Head of caudate nucleus (tissue), 42 donors: ENCODE results near the gene SLC25A10.

Source experiments
- DNase-seq, 42 donors: peaks; one replicate each; pipeline versions ENCODE4 v3.0.0 to v3.0.0-alpha.2; 2020 to 2021; ENCODE audit warnings: mixed read lengths in 7 of 42
- intact Hi-C: fragments of 100-400 bp; cut with DNase I; formaldehyde crosslinking; loops from one replicate; pipeline ENCODE4 v1.15.0; 2022

Gene SLC25A10

DNA sequence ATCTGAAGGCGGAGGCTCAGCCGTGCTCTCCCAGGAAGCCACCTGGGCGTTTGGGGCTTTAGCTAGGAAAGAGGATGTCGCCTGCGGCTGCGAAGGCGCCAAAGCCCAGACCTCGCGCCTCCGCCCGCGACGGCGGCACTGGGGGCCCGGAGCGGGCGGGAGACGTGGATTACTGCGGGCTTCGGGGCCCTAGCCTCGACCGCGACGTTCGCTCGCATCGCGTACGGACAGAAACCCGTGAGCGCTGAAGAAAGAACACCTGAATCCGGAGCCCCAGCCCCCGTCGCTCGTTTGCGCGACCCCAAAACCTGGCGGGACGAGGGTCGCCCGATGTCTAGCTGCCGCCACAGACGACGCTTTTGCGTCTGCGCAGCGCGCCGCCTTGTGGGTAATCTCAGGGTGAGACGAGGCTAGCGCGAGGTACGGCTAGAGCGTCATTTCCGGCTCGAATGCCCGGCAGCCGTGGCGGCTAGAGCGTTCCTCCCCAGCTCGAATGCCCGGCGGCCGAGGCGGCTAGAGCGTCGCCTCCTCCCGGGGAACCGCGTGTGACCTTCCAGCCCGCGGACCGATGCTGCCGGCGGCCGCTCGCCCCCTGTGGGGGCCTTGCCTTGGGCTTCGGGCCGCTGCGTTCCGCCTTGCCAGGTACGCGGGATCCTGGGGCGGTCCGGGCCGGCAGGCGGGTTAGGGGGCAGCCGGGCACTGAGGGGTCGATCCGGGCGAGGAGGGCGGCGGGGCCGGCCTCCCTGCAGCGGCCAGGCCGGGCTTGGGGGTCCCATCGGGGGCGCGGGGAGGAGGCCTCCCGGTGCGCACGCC is 8.9 kb upstream of the SLC25A10 start, which contains the start of gene MRPL12:
Gene MRPL12 (plus strand): TSS at position 434 of the 813 bp plus-strand sequence. CDS start 135 bp downstream, at position 569.
- DNase-seq = peak; percentile 90 to 99 (median 97)
- intact Hi-C loops = loop anchor here (5.0 kb wide), 1 partner anchor 36 kb away; the partner anchor contains the start of genes CCDC137 and OXLD1

DNA sequence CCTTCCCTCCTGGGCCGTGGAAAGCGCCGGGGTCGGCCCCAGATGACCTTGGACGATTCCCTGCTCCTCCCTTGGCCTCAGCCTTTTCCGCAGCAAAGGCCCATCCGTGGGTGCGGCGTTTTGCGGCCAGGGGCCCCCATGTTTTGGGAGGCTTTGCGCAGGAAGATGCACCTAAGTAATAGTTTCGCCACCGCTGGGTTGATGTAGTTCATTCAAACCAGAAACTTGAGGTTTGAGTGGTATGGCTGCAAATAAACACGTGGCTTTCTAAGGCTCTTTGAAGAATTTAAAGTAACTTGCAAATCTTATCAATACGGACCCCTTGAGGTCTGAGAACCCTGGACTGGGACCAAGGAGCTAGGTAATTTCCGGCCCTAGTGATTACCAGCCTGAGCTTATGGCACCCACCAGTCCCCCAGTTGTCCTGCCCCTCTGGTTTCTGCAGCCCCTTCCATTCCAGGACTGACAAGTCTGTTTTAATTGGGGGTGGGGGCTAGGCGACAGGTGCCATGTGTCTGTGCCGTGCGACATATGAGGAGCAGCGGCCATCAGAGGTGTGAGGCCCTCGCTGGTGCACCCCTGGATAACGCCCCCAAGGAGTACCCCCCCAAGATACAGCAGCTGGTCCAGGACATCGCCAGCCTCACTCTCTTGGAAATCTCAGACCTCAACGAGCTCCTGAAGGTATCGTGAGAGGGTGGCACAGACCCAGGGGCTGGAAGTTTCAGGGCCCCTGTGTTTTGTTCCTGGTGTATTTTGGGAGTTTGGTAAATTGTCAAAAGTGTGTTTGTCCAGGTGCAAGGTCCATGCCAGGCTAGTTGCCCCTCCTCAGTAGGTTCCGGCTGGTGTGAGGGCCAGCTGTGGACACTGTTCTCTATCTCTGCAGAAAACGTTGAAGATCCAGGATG is 8.1 kb upstream of the SLC25A10 start:
- no peak for DNase-seq
- intact Hi-C loops = loop anchor here (5.0 kb wide), 1 partner anchor 37 kb away; the partner anchor contains the start of genes CCDC137 and OXLD1

DNA sequence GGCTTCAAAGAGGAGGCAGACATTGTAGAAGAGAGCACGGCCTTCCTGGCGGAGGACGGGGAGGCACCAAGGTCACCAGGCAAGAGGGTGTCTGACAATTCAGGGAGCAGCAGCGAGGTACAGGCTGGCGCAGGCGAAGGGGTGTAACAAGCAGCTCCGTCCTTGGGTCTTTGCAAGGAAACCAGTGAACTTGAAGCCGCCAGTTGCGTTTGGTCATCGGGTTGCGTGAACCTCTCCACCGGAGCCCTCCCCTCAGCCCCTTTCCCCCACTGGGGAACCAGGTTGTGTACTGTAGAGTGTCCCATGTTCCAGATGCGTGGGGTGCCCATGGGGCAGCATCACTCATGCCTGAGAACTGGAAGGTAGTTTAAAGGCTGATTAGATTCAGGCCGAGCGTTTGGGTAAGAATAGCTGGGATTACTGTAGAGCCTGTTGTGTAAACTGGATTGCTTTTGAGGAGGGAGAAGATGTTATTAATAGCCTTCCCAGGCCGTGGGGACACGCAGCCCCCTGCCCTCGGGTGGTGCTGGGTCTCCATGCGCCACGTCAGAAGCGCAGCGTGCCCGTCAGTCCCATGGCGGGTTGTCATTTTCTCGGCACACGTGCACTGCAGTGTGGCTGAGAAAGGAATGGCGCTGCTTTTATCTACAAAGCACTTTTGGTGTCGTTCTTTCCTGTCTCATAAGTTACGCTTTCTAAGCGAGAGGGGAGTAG is 6.4 kb upstream of the SLC25A10 start:
- DNase-seq = no peak
- intact Hi-C loops = no loop called here

DNA sequence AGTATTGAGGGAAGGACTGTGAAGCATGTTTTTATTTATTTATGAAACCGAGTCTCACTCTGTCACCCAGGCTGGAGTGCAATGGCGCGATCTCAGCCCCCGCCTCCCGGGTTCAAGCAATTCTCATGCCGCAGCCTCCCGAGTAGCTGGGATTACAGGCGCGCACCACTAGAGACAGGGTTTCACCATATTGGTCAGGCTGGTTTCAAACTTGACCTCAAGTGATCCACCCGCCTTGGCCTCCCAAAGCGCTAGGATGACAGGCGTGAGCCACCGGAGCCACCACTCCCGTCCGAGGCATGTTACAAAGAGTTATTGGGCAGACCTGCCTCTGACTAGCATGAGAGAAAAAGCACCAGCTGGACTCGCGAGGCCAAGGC is 5.9 kb upstream of the SLC25A10 start:
- DNase-seq = no peak
- intact Hi-C loops = no loop called here

DNA sequence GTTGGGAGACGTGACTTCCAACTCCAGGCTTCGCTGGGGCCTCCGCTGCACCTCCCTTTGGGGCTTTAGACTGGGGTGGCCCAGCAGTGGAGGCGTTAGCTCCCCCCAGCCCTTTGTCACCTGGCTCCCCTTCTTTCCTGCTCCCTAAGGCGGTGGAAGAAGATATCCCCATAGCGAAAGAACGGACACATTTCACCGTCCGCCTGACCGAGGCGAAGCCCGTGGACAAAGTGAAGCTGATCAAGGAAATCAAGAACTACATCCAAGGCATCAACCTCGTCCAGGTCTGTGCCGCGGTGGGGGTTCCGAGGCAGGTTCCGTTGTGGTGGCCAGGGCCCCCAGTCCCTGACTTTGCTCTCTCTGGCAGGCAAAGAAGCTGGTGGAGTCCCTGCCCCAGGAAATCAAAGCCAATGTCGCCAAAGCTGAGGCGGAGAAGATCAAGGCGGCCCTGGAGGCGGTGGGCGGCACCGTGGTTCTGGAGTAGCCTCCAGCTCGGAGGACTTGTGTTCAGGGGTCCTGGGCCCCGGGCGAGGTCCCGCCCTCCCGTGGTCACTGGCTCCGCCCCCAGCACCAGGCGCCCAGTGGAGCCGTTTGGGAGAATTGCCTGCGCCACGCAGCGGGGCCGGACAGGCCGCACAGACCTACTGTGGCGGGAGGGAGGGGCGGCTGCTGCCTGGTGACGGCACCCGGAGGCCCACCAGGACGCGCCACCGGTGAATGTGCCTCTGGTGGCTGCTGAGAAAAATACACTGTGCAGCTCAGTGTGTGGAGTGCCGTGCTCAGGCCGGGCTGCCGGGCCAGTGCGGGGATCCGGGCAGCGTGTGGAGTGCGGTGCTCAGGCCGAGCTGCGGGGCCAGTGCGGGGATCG is 5.1 kb upstream of the SLC25A10 start:
- intact Hi-C loops = no loop called here
- DNase-seq = no peak

DNA sequence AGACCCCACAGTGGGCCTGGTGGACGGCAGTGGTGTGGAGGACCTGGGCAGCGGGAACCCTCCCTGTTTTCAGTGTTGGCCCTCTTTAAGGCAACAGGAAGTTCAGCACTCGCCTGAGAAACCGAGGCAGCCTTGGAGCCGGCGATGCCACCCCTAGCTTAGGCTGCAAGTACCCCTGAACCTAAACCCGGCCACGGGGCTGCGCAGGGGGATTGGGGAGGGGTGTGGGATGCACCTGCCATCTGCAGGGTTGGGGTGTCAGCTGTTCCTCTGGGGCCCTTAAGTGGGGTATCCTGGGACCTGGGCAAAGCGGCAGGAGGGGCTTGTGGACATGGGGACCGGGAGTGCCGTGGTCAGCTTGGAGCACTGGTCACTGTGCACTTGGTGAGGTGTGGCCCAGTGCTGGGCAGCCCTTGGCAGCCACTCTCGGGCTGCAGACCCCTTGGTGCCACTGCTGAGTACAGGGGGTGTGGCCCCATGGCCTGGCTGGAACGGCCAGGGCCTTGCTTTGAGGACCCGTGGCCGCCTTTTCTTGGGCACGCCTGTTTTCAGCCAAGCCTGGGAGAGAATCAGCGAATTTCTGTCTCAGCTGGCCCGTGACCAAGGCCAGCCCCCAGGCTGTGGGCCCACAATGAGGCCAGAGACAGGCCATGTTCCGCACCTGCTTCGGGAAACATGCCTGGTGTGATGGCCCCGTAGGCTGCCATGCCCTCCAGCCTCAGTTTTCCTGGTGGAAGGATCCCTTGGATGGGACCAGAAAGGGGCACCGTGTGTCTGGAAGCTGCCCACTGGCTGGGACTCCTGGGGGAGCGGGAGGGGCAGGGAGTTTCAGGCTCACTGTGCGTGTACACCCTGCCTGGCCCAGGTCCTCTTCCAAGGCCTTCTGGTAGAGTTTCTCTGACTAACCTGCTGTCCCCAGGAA is 4.1 kb upstream of the SLC25A10 start:
- intact Hi-C loops = no loop called here
- DNase-seq = no peak

DNA sequence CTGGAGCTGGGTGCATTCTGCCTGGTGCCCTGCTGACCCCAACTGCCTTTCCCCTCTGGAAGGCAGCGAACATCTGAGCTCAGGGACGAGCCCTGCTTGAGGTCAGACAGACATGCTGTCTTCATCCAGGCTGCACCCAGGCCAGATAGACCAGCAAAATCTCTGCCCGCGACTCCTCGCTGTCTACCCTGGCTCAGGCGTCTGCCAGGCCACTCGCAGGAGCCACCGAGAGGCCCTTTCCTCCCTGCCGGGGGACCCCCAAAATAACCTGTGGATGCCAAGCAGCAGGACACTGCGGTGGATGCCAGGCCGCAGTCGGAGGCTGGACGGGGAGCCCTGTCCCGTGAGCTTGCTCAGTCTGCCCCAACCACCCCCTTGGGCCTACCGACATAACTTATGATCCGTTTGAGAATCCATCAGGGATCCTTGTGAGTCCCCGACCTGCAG is 3.3 kb upstream of the SLC25A10 start:
- intact Hi-C loops = no loop called here
- DNase-seq = no peak

DNA sequence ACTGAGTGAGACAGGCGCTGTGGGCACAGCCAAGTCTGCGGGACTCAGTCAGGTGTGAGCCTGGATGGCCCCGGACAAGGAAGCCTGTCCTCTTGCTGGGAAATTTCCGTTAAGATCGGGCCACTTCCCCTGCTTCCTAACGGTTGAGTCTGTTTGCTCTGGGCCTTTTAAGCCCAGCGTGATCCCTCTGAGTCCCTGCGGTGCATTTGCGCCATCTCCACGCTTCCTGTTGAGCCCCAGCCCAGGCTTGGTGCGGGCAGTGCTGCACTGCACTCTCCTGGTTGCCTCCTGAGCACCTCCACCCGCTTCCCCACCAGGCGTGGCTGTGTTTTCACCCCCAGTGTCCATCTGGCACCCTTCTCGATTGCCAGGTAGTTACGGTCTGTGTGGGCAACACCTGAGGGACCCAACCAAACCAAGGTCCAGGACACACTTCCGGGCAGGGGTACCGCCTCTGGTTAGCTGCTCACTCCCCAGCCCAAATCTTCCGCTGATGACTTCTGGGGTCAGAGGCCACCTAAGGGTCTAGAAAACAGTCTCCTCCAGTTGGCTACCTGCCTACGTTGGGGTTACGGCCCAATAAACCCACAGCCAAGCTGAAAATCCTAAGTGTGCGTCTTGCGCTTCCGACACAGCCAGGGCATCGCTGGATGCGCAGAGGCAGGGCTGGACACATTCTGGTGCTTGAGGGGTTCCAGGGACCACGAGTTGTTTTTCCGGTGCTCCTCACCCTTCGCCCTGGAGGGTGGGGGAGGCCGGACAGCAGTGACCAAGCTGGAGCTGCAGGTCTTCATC is 1.4 kb upstream of the SLC25A10 start:
- peak in 1 of 42 donors; percentile 4 for DNase-seq
- intact Hi-C loops = no loop called here

DNA sequence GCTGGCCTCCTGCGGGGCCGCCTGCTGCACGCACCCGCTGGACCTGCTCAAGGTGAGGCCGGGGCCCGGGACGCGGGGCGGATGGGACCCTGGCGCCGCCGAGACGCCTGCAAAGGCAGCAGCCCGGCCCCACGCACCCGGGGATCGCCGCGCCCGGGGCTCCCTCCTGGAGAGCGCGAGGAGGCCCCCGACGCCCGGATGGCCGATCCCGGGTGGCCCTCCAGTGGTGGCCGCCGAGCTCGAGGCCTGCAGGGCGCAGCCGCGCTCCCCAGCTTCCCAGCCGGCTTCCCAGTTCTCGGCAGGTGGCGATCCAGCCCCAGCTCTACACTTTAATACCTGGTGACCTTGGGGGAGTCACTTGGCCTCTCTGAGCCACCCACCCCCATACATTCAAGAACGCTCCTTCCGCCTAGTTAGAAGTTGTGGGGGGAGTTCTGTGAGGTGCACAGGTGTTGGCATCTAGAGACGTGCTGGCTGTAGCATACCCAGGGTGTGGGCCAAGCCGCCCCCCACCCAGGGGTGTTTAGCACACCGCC is 452 bp downstream of the SLC25A10 start:
- intact Hi-C loops = no loop called here
- DNase-seq = peak in 8 of 42 donors; percentile 7 to 45 (median 32)

DNA sequence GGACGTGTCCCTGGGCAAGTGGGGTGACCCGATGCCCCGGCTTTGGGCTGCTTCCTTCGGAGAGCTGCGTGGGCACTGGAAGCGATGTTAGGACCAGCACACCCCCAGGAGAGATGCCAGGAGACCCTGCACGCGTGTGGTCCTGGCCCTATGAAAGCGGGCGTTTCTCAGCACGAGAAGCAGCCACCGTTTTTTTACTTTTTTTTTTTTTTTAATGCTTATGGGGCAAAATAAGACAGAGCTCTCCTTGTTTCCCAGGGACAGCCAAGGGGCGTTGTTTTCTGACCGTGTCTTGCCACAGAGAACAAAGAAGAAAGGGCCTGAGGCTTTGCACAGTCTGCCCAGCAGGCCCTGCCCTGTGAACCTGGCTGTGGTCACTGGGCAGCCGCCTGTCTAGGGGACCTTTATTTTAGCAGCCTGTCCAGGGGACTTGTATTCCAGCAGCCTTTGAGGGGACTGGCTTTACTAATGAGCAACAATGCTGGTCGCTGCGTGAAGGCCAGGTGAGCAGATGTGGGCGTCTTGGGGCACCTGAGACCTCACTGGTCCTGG is 996 bp downstream of the SLC25A10 start:
- intact Hi-C loops = no loop called here
- peak in 2 of 42 donors; percentile 12 to 46 for DNase-seq

DNA sequence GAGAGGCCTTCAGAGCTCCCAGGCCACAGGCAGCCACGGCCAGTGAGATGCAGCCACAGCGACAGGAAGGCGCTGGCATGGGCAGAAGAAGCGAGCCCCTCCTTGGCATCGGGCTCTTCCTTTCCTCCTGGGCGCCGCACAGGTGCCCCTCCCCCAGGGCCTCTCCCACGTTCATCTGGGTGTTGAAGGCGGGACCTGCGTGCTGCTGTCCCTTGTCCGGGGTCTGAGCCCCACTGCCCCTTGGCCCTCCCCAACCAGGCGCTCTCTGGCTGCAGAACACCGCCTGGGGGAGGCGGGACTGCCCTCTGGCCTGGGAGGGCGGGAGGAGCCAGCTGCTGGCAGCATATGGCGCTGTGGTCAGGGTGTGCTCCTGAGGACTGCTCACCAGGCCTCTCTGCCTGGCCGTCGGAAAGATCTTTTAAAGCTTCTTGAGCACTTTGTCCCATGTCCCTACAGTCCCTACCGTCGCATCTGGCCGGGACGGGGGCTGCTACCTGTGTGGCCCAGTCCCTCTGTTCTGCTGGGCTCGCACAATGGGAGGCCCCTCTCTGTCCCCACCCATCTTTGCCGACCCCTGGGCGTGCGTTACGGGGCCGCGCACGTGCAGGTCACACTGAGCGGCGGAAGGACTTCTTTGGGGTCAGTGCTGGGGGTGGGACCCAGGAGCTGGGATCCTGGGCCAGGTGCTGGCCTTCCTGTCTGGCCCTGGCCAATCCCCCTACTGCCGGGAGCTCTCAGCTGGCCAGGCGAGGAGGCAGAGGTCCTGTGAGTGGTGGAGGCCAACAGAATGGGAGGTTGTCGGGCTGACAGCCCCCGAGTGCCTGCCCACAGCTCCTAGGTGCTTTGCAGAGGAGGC is 1.7 kb downstream of the SLC25A10 start:
- no peak for DNase-seq
- intact Hi-C loops = no loop called here

DNA sequence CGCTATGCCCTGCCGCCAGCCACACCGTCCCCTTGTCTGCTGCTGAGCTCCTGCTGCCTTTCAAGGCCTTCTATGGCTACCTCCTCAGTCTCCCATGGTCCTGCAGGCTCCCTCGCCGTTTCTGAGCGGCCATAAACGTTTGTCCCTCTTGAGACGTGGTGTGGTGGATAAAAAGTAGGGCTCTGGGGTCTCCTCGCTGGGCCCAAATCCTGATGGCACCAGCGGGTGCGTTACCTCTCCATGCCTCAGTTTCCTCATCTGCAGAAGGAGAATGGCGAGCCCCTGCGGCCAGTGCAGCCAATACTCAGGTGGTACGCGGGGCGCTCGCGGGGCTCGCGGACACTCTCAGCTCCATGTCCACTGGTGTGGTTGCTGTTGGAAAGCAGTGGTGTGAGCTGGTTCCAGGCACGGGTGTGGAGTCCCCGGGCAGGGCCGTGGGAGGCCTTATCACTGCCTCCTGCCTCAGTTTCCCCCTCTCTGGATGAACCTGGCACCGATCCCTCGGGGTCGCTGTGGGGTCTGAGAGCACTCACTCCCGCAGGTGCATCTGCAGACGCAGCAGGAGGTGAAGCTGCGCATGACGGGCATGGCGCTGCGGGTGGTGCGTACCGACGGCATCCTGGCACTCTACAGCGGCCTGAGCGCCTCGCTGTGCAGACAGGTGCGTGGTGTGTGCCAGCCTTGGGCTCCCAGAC is 2.5 kb downstream of the SLC25A10 start:
- DNase-seq = no peak
- intact Hi-C loops = no loop called here

DNA sequence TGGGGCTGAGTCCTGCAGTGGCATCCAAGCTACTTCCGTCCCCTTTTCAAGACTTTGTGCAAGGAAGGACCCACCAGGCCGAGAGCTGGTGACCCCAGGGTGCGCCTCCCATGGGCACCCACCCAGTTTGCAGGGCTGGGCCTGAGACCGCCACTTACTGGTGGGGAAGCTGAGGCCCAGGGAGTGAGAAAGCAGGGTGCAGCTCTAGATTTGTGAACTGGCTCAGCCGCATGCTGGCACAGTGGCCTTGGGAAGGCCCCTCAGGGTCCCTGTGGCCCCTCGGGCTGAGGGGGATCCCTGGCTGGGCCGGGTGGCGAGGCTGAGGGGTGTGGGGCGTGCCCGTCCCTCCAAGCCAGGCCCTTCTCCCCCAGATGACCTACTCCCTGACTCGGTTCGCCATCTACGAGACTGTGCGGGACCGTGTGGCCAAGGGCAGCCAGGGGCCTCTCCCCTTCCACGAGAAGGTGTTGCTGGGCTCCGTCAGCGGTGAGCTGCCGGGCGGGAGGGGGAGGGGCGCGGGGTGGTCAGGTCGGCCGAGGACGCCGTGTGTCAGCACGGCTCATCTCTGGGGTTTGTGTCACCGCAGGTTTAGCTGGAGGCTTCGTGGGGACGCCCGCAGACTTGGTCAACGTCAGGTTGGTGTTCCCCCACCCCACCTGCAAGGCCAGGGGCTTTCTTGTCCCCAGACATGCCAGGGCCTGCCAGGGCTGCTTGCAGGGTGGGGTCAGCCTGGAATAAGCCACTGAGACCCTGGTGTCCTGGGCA is 3.2 kb downstream of the SLC25A10 start:
- DNase-seq = no peak
- intact Hi-C loops = no loop called here
